ENCODE data around the gene EFS.
"Not testable (repeated sequence)": the region's sequence is repeated elsewhere in the genome, so short reads cannot be mapped to it uniquely, and the experiment has no call there.

EFS gene

DNA sequence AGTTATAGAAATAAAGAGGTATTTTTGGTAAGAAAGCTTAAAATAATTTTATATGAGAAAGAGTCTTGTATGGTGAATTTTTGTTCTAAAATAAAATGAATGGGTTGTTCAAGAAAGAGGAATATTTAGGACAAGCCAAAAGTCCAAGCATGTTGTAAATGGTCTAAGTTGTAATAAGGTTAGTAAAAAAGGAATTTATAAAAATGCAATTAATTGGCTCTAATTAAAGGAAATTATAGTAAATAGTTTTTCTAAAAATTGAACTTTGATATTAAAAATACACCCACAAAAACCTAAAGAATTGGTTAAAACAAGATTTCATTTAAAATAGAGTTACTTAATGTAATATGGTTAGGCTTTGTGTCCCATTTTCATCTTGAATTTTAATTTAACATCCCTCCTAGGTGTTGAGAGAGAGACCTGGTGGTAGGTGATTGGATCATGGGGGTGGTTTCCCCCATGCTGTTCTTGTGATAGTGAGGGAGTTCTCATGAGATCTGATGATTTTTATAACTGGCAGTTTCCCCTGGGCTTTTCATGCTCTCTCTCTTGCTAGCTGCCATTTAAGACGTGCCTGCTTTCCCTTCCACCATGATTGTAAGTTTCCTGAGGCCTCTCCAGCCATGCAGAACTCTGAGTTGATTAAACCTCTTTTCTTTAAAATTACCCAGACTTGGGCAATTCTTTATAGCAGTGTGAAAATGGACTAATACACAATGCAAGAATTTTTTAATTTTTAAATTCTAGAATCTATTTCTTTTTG is 25.3 kb downstream of the EFS start:
- in situ Hi-C loops (cut with MboI; ENCODE audit: low sequenced_read_pairs), result no loop called here

GRCh38 chr14:23335623-23336022 is 29.3 kb downstream of the EFS start:
- in situ Hi-C loops (cut with MboI; ENCODE audit: low sequenced_read_pairs), result no loop called here

- in situ Hi-C loops (cut with MboI; ENCODE audit: low sequenced_read_pairs), result no loop called here
Observed at GRCh38 chr14:23327947-23328744, 36.8 kb downstream of the EFS start.

GRCh38 chr14:23326491-23327332 is 38.3 kb downstream of the EFS start:
- in situ Hi-C loops (cut with MboI; ENCODE audit: low sequenced_read_pairs), result no loop called here

- in situ Hi-C loops (cut with MboI; ENCODE audit: low sequenced_read_pairs), result not testable (repeated sequence)
Observed at GRCh38 chr14:23325746-23326145, 39.2 kb downstream of the EFS start.

- in situ Hi-C loops (cut with MboI; ENCODE audit: low sequenced_read_pairs), result no loop called here
Observed at GRCh38 chr14:23324993-23325392, 40.0 kb downstream of the EFS start.

DNA sequence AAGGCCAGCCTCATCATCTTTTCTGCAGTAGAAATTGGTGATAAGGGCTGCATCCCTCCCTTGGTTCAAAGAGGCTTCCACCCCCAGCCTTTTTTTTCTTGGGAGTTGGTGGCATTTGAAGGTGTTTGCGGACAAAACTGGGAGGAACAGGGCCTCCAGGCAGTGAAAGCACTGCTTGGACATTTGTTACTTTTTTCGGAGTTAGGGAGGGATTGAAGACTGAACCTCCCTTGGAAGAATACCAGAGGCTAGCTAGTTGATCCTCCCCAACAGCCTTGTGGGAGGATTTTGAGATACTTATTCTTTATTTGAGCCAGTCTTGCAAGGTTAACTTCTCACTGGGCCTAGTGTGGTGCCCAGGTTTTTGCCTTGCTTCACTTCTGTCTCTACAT is 40.5 kb downstream of the EFS start:
- in situ Hi-C loops (cut with MboI; ENCODE audit: low sequenced_read_pairs), result no loop called here

- in situ Hi-C loops (cut with MboI; ENCODE audit: low sequenced_read_pairs), result no loop called here
Observed at GRCh38 chr14:23323838-23324454, 41.0 kb downstream of the EFS start.

DNA sequence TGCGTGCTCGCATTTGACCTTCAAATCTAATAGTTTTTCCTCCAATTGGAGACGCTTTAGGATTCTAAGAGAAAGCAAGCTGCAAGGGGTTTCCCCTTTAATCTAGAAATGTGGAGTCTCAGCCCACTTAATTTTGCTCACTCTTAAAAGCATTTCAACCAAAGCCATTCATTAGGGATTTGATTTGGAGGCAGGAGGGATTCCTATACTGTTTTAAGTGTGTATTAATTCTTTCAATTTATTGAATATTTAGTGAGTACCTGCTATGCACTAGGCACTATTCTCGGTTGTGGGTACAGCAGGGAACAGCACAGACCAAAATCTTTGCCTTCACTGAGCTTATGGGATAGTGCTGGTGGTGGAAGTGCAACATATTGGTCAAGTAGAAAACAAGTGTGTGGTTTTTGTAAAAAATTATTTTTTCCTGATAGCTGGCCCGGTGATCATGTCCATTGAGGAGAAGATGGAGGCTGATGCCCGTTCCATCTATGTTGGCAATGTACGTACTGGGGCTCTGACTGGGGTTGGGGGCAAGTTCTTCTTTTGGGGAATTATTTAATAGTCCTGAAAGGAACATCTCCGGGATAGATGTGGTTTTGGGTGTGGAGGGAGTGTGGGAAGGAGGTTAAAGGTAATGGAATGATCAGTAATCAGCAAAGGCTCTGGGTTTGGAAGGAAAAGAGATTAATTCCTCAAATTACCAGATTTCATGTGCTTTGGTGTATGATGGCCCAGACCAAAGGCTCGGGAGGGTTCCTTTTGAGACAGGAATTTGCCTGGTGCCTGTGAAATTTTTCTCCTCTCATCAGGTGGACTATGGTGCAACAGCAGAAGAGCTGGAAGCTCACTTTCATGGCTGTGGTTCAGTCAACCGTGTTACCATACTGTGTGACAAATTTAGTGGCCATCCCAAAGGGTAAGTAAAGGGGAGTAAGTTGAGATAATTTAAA is 42.1 kb downstream of the EFS start:
- in situ Hi-C loops (cut with MboI; ENCODE audit: low sequenced_read_pairs), result no loop called here

DNA sequence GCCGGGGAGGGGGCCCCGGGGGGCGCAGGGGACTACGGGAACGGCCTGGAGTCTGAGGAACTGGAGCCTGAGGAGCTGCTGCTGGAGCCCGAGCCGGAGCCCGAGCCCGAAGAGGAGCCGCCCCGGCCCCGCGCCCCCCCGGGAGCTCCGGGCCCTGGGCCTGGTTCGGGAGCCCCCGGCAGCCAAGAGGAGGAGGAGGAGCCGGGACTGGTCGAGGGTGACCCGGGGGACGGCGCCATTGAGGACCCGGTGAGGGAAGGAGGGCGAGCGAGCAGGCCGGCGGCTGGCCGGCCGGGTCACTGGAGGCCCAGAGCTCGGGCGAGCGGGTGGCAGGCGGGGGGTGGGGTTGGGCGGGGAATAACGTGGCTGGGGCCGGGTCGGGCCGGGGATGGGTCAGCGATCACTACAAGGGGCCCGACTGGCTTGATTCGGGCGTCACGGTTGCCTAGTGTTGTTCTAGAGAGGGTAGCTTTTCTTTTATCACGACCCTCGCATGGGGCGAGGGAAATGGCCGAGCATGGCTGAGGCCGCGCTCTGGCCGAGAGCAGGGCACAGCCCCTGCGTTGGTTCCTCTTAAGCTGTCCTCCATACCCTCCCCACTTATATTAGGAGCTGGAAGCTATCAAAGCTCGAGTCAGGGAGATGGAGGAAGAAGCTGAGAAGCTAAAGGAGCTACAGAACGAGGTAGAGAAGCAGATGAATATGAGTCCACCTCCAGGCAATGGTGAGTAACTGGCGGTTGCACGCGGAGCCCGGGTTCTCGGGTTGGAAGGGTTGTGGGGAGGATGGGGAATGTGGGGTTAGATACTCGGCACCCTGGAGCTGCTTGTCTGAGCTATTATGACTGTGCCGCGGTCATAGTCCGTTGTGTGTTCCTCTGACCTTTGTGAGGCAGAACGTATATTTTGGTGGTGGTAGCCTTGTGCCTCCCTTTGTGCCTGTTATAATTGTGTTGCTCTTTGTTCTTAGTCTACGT is 43.1 kb downstream of the EFS start:
- in situ Hi-C loops (cut with MboI; ENCODE audit: low sequenced_read_pairs), result no loop called here

DNA sequence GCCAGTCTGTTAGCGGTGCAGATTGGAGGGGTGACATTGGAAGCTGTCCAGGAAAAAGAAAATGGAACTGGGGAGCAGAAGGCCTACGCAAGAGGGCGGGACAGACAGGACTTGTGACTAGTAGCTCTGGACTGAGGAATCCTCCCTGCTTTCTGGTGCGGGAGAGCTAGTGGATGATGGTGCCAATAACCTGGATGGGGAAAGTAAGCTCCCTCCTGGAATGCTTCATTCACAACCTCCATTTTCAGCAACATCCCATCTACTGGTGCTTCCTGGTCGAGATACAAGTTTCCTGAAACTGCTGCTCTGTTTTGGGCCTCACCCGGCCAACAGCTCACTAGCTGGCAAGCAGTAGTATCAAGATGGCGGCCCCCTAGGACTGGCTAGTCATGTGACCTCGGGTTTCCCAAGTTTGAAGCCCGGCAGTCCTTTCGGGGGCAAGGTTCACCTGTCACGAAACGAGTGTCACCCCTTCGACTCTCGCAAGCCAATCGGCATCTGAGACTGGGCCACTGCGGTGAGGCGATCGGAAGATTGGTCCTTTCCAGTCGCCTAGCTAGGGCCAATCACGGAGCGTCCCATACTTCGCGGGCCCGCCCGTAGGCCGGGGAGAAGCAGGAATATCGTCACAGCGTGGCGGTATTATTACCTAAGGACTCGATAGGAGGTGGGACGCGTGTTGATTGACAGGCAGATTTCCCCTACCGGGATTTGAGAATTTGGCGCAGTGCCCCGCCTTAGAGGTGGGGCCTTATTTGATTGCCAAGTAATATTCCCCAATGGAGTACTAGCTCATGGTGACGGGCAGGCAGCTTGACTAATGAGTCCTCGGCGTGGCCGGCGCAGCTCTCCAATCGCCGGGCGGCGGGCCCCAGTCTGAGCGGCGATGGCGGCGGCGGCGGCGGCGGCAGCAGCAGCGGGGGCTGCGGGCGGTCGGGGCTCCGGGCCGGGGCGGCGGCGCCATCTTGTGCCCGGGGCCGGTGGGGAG is 44.1 kb downstream of the EFS start, which contains the start of gene PABPN1:
TSS of gene PABPN1 (plus strand) at position 874 of the 988 bp plus-strand sequence. CDS start at position 887, 13 bp downstream.
- in situ Hi-C loops (cut with MboI; ENCODE audit: low sequenced_read_pairs), result no loop called here

- in situ Hi-C loops (cut with MboI; ENCODE audit: low sequenced_read_pairs), result no loop called here
Observed at GRCh38 chr14:23319746-23320583, 45.0 kb downstream of the EFS start.

DNA sequence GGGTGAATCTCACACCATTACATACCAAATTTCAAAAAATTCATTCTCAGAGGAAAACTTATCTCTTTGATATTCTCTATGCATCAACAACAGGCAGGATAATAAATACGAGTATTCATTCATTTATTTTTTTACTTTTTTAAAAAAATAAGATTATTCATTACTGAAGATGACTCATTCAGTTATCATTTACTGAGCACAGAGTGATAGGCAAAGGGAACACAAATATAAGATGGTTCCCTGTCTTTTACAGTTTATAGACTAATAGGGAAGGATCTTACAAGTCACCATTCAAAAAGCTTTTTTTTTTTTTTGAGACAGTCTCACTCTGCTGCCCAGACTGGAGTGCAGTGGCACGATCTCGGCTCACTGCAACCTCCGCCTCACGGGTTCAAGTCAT is 48.7 kb downstream of the EFS start:
- in situ Hi-C loops (cut with MboI; ENCODE audit: low sequenced_read_pairs), result no loop called here

DNA sequence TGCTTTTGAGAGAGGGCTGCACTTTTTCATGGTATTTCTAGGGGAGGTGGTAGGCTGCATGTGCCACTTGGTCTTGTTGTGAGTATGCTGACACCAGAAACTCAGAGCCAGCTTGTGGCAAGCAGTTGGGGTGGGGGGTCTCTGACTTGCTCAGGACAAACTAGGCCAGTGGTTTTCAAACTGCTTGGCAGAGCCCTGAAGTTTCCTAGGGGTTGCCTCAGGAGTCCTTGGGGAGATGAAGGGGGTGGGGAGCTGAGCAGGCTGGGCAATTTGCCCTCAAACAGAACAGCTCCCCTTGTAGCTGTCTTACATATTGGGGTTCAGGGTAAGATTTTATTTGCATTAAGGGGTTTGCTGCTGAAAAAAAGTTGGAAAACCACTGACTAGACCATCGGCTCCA is 54.4 kb downstream of the EFS start:
- in situ Hi-C loops (cut with MboI; ENCODE audit: low sequenced_read_pairs), result no loop called here

DNA sequence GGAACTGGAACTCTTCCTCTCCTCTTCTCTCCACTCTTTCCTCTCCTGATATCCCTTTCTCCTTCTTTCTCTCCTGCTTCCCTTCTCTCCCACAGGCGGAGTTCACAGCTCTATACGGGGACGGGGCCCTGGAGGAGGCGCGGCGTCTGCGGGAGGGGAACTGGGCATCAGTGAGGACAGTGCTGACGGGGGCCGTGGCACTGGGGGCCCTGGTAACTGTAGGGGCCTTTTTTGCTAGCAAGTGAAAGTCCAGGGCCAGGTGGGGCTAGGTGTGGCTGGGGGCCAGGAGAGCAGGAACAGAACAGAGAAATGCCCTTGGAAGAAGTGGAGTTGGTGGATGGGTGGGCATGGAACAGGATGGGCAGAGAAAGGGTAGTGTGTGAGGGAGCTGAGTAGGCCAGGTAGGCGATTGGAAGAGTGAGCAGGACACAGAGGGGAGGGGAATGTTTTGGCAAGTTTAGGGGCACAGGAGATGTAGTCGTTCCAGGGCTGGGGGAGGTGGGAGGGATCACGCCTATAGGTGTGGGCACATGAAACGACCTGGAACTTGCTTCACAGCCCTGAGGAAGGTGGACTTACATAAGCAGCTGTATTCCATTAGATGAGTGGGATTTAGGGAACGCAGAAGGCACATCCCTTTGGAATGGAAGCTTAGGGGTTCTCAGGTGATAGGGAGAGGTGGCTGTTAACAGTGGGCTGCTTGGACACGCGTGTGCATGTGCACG is 56.1 kb downstream of the EFS start:
- in situ Hi-C loops (cut with MboI; ENCODE audit: low sequenced_read_pairs), result no loop called here
